K562 treated with DMSO at 1 percent for 12 hours (cell line): ENCODE results near the gene HNMT. TPM values are rescaled to one million over a fixed set of nuclear protein-coding genes. Genes with fewer than 3 reads are reported as not detected.

Source experiments
- total RNA-seq: library from RNA; unstranded; fragments of 300-600 nt; gene quantifications from 2 replicates; pipeline ENCODE4 v1.2.3, GENCODE V29; 2022; ENCODE audit not compliant: insufficient read depth

Gene HNMT
- 14.2 and 19.2 TPM in 2 replicates for total RNA-seq

GRCh38 chr2:137964066-137964858 lies at the start of gene HNMT:
Gene HNMT (plus strand): TSS chr2:137964473. CDS start chr2:137964492, 19 bp downstream.

